Measurements from ENCODE around the gene SMAGP. TPM values are rescaled to one million over a fixed set of nuclear protein-coding genes. Genes with fewer than 3 reads are reported as not detected.

Gene SMAGP
- total and polyA plus RNA-seq, 2 donors (not counting 3 experiments of a cell fraction or from before 2014, with no cell fraction given), result 21.4 to 26.2 TPM

DNA sequence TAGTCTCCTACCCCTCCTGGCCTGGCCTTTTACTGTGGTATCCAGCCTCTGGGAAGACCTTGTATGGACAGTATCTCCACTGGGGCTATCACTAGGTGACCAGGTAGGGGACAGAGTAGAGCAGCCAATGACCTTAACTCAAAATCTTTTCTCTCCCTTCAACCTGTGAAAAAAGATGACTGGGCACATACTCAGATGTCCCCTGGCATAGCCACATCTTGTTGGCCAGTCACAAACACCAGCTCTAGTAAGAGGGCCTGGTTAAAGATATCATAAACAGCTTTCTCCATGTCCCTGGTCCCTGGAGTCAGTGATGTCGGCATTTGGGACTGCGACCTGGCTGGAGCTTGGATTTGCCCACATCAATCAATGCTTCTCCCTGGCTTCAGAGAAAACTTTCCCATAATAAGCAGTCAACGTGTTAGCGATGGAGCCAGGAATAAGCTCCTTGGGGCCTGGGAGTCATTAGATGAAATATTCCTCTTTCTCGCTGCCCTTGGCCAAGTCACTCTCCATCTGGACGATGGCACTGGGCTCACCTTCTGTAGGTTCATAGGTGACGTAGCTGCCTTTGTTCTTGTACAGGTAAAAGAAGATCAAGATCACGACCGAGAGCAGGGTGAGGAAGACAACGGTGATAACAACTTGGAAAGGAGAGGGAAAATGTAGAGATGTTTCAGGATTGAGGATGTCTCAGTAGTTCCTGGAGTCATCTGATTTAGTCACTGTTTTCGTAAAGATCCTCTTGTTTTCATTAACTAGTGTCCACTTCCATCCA, 24.6 kb downstream of the SMAGP start:
- H3K27ac ChIP-seq (ENCODE audit: insufficient read depth, low read depth, low read length), result peak overlapping the region; percentile 10

More for the DNA sequence above, 24.6 kb downstream of the SMAGP start:
- TSS peak; percentile 44 for BruUV-seq (replicated peaks)
- Histone ChIP-seq H4K20me1 (replicated peaks; ENCODE audit: control insufficient read depth, extremely low read depth, insufficient read depth, low read length) (no peaks in the 10 kb centered on the region), H3K9me1 (replicated peaks; ENCODE audit: control insufficient read depth, extremely low read depth, insufficient read depth, low read length) (no peaks in the 10 kb centered on the region), H3K79me2 (ENCODE audit: control insufficient read depth, insufficient read depth, low read length) (peaks cover 7% of the 10 kb centered on the region), H3K27me3 (ENCODE audit: control insufficient read depth in 2 of 2, insufficient read depth in 2 of 2, low read length in 2 of 2) (no peaks in the 10 kb centered on the region), H3K4me1 (ENCODE audit: control insufficient read depth, extremely low read depth, insufficient read depth, low read length) (peaks cover 22% of the 10 kb centered on the region), H3K4me2 (ENCODE audit: insufficient read depth, low read length) (peak overlapping the region; percentile 47), H2AFZ (ENCODE audit: low read depth, low read length) (no peak overlapping the region), H3K4me3 (replicated peaks in 1 of 3; ENCODE audit: insufficient read depth in 1 of 3, low read depth in 1 of 3, low read length in 3 of 3) (no peak overlapping the region), H3K9ac (replicated peaks; ENCODE audit: extremely low read depth, insufficient read depth, low read length) (no peak overlapping the region), H3K36me3 (ENCODE audit: control insufficient read depth in 2 of 2, extremely low read depth in 1 of 2, insufficient read depth in 2 of 2, low read length in 2 of 2) (peaks cover 15 to 27% of the 10 kb centered on the region in 2 experiments), H3K9me3 (replicated peaks; ENCODE audit: control insufficient read depth, insufficient read depth, low read length) (no peaks in the 10 kb centered on the region)
- DNase-seq (ENCODE audit: low read depth, low spot score) (no peak), FAIRE-seq (no peak)
- TF ChIP-seq POLR2A (IDR thresholded peaks at IDR 0.05; ENCODE audit: low read depth, low read length) (no peak), POLR2AphosphoS5 (IDR thresholded peaks at IDR 0.05; ENCODE audit: insufficient read depth, low read depth, low read length) (no peak), FOS (IDR thresholded peaks at IDR 0.05; ENCODE audit: borderline replicate concordance, insufficient read depth, low read length) (no peak), EZH2 (IDR thresholded peaks at IDR 0.05; ENCODE audit: borderline replicate concordance, low read depth, low read length, severe bottlenecking) (no peak), MYC (IDR thresholded peaks at IDR 0.05; ENCODE audit: low read depth, low read length) (no peak), JUN (IDR thresholded peaks at IDR 0.05; ENCODE audit: borderline replicate concordance, insufficient read depth, insufficient read length, low read depth) (no peak), GATA2 (IDR thresholded peaks at IDR 0.05; ENCODE audit: insufficient read depth, insufficient read length, low read depth, low read length) (no peak)
- TF ChIP-seq, protein P1, sequence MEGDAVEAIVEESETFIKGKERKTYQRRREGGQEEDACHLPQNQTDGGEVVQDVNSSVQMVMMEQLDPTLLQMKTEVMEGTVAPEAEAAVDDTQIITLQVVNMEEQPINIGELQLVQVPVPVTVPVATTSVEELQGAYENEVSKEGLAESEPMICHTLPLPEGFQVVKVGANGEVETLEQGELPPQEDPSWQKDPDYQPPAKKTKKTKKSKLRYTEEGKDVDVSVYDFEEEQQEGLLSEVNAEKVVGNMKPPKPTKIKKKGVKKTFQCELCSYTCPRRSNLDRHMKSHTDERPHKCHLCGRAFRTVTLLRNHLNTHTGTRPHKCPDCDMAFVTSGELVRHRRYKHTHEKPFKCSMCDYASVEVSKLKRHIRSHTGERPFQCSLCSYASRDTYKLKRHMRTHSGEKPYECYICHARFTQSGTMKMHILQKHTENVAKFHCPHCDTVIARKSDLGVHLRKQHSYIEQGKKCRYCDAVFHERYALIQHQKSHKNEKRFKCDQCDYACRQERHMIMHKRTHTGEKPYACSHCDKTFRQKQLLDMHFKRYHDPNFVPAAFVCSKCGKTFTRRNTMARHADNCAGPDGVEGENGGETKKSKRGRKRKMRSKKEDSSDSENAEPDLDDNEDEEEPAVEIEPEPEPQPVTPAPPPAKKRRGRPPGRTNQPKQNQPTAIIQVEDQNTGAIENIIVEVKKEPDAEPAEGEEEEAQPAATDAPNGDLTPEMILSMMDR (IDR thresholded peaks at IDR 0.05; ENCODE audit: extremely low read depth in 1 of 2, insufficient read depth in 1 of 2, low read depth in 1 of 2, low read length in 2 of 2), result no peak
- TF ChIP-seq, protein P2, sequence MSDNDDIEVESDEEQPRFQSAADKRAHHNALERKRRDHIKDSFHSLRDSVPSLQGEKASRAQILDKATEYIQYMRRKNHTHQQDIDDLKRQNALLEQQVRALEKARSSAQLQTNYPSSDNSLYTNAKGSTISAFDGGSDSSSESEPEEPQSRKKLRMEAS (IDR thresholded peaks at IDR 0.05; ENCODE audit: insufficient read depth, insufficient read length), result no peak
- POLR2A ChIA-PET, result interaction anchor here (0.7 to 0.9 kb wide), 2 partner anchors 28 to 74 kb away, joined by 3 to 4 read pairs; partner anchors contain the start of gene POU6F1
- intact Hi-C loops (cut with micrococcal nuclease), result loop anchor here (2.0 kb wide), 1 partner anchor 17 kb away; no protein-coding TSS in a partner anchor
- dilution Hi-C loops (cut with MboI; ENCODE audit: extremely low pct_ligation_motif_present, low sequenced_read_pairs), result no loop called here
- CTCF ChIA-PET, result interaction anchor here (1.0 to 1.5 kb wide), 2 partner anchors 96 to 420 kb away, joined by 4 to 7 read pairs; no protein-coding TSS in a partner anchor
